Breast epithelium (tissue), 3 donors: ENCODE data around the gene U2AF1. TPM values are rescaled to one million over a fixed set of nuclear protein-coding genes. Genes with fewer than 3 reads are reported as not detected.

Source experiments
- total RNA-seq, 3 donors: library from RNA; depleted of rRNA; stranded (reverse); fragments of >200 nt; gene quantifications; one replicate each; pipeline ENCODE4 v1.1.0, GENCODE V29; 2016

Gene U2AF1
- total RNA-seq, 3 donors from 2014 or later = 43.0 to 66.9 (median 43.6) TPM

Other genes starting within 250 kb of the U2AF1 start
- 10 to 100 TPM in 2 of 3 donors, 1 to 10 TPM in 1; 6.2 to 16.4 (median 12.7) TPM for gene WDR4, start 228.0 kb downstream of the U2AF1 start, total RNA-seq
- 10 to 100 TPM; 49.9 to 62.9 (median 51.1) TPM for gene NDUFV3, start 214.3 kb downstream of the U2AF1 start, total RNA-seq
- gene ERVH48-1, start 181.9 kb downstream of the U2AF1 start, total RNA-seq = not detected
- gene PKNOX1, start 133.0 kb downstream of the U2AF1 start, total RNA-seq = 10 to 100 TPM; 11.7 to 16.4 (median 14.4) TPM
- gene CBS, start 31.7 kb downstream of the U2AF1 start, total RNA-seq = 10 to 100 TPM in 1 of 3 donors, 1 to 10 TPM in 2; 5.4 to 27.2 (median 6.9) TPM
- not detected for gene CRYAA, start 61.4 kb upstream of the U2AF1 start, total RNA-seq